Measurements from ENCODE around the gene SFT2D1.
A peak's percentile ranks its signal among the peaks of the same experiment; 100 is the strongest.

DNA sequence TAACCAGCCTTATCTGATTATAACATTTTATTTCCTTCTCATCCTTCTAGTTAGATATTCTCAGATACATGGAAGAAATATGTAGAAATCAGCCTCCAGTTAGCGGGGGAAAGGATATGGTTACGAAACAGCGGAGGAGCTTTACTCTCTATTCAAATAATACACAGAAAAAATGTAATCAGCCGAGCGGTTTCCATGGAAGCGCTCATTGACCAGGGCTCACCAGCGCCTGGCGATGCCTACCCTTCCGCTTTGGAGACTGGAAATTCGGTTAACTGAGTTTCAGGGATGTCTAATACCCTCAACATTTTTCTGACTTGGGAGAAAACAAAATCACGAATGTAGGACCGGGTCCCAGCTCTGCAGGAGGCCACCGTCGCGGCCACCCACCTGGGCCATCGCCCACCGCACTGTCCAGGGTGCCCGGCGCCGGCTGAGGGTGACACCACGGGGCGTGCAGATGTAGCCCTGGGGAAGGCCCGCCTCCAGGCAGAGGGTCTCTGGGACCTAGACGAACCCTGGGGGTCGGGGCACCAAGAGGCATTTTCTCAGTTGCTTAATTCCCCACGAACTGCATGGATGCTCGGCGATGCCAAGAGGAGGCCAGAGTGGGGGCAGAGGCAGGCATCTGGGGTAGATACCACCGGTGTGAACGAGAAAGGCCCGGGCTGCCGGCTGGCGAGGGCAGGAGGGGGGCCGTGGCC, 35.8 kb downstream of the SFT2D1 start:
- TF ChIP-seq, protein P1, sequence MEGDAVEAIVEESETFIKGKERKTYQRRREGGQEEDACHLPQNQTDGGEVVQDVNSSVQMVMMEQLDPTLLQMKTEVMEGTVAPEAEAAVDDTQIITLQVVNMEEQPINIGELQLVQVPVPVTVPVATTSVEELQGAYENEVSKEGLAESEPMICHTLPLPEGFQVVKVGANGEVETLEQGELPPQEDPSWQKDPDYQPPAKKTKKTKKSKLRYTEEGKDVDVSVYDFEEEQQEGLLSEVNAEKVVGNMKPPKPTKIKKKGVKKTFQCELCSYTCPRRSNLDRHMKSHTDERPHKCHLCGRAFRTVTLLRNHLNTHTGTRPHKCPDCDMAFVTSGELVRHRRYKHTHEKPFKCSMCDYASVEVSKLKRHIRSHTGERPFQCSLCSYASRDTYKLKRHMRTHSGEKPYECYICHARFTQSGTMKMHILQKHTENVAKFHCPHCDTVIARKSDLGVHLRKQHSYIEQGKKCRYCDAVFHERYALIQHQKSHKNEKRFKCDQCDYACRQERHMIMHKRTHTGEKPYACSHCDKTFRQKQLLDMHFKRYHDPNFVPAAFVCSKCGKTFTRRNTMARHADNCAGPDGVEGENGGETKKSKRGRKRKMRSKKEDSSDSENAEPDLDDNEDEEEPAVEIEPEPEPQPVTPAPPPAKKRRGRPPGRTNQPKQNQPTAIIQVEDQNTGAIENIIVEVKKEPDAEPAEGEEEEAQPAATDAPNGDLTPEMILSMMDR (IDR thresholded peaks at IDR 0.05): no peak
- peak; percentile 1 for TF ChIP-seq EZH2phosphoT487 (IDR thresholded peaks at IDR 0.05)
